Breast epithelium (tissue), 4 donors: Measurements from ENCODE around the gene FAM131A. TPM values are rescaled to one million over a fixed set of nuclear protein-coding genes. Genes with fewer than 3 reads are reported as not detected.

Experiments used
- DNase-seq, 2 donors: peaks; one replicate each; pipeline ENCODE4 v3.0.0-alpha.2; 2019; ENCODE audit warnings: low spot score in 2 of 2
- H3K27ac ChIP-seq, 2 donors: fragments of 200-600 bp; sonication (generic) in 1 of 2; one replicate each; pipeline ENCODE4 v1.5.1; 2016 to 2019; ENCODE audit warnings: mild to moderate bottlenecking in 1 of 2
- H3K27me3 ChIP-seq, 2 donors: fragments of 200-600 bp; sonication (generic) in 1 of 2; one replicate each; pipeline versions ENCODE4 v1.5.1 to v1.6.0; 2017 to 2019; ENCODE audit warnings: control low read depth in 1 of 2, mild to moderate bottlenecking in 1 of 2
- H3K36me3 ChIP-seq: fragments of 200-600 bp; one replicate; pipeline ENCODE4 v1.5.1; 2019
- H3K4me1 ChIP-seq, 2 donors: fragments of 200-600 bp; sonication (generic); one replicate each; pipeline ENCODE4 v1.5.1; 2016 to 2019; ENCODE audit warnings: control low read depth in 1 of 2
- H3K4me3 ChIP-seq, 3 donors: fragments of 200-600 bp; sonication (generic); 1 replicate in 2 of 3; 2 replicates in 1 of 3; pipeline ENCODE4 v1.5.1; 2016 to 2019; ENCODE audit warnings: mild to moderate bottlenecking in 3 of 3, moderate library complexity in 2 of 3
- H3K9me3 ChIP-seq, 2 donors: fragments of 200-600 bp; sonication (generic) in 1 of 2; one replicate each; pipeline ENCODE4 v1.5.1; 2016 to 2019; ENCODE audit warnings: control low read depth in 1 of 2
- POLR2A ChIP-seq: fragments of 450-650 bp; IDR thresholded peaks from one replicate; pipeline ENCODE4 v1.6.1; 2016; ENCODE audit warnings: antibody characterized with exemption, mild to moderate bottlenecking, moderate library complexity
- POLR2AphosphoS5 ChIP-seq, 3 donors: sonication (generic); formaldehyde crosslinking; IDR thresholded peaks; one replicate each; pipeline ENCODE4 v1.6.1; 2017; ENCODE audit warnings: antibody characterized with exemption in 3 of 3
- intact Hi-C: fragments of 100-400 bp; cut with DNase I; formaldehyde crosslinking; loops from one replicate; pipeline ENCODE4 v1.15.1; 2023; ENCODE audit warnings: low total_unique reads
- total RNA-seq, 3 donors: library from RNA; depleted of rRNA; stranded (reverse); fragments of >200 nt; gene quantifications; one replicate each; pipeline ENCODE4 v1.1.0, GENCODE V29; 2016
- TF ChIP-seq, protein P1 (sequence below), 3 donors: fragments of 450-650 bp; IDR thresholded peaks; one replicate each; pipeline ENCODE4 v1.5.1; 2016 to 2017; ENCODE audit warnings: antibody characterized with exemption in 3 of 3, mild to moderate bottlenecking in 3 of 3, moderate library complexity in 3 of 3

FAM131A gene
- total RNA-seq, 3 donors from 2014 or later: 18.7 to 32.4 (median 26.5) TPM

DNA sequence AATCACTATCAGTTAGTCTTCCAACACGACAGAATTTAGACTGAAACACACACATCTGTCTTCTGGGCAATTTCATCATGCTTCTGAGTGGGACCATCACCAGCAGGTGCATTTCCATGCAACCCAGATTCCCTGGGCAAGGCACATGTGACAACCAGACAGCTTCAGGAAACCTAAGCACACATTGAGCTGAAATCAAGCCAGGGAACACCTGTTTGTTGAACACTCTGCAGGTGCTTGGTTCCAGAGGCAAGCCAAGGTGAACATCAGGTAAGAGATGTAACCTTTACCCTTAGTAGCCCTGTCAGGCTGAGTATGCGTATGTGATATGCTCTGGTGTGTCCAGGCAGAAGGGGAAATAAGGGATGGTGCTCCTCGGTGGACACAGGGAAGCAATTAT lies 41.6 kb upstream of the FAM131A start:
- intact Hi-C loops: no loop called here
- Histone ChIP-seq H3K9me3 (no peaks in the 10 kb centered on the region), H3K36me3 (no peaks in the 10 kb centered on the region), H3K4me1 (peaks cover 0 to 8% of the 10 kb centered on the region in 2 donors), H3K4me3 (no peak overlapping the region), H3K27me3 (no peaks in the 10 kb centered on the region), H3K27ac (no peak overlapping the region)
- no peak for DNase-seq
- TF ChIP-seq, protein P1, sequence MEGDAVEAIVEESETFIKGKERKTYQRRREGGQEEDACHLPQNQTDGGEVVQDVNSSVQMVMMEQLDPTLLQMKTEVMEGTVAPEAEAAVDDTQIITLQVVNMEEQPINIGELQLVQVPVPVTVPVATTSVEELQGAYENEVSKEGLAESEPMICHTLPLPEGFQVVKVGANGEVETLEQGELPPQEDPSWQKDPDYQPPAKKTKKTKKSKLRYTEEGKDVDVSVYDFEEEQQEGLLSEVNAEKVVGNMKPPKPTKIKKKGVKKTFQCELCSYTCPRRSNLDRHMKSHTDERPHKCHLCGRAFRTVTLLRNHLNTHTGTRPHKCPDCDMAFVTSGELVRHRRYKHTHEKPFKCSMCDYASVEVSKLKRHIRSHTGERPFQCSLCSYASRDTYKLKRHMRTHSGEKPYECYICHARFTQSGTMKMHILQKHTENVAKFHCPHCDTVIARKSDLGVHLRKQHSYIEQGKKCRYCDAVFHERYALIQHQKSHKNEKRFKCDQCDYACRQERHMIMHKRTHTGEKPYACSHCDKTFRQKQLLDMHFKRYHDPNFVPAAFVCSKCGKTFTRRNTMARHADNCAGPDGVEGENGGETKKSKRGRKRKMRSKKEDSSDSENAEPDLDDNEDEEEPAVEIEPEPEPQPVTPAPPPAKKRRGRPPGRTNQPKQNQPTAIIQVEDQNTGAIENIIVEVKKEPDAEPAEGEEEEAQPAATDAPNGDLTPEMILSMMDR (IDR thresholded peaks at IDR 0.05): no peak
- TF ChIP-seq POLR2A: no peak
- TF ChIP-seq POLR2AphosphoS5 (IDR thresholded peaks at IDR 0.05): no peak

DNA sequence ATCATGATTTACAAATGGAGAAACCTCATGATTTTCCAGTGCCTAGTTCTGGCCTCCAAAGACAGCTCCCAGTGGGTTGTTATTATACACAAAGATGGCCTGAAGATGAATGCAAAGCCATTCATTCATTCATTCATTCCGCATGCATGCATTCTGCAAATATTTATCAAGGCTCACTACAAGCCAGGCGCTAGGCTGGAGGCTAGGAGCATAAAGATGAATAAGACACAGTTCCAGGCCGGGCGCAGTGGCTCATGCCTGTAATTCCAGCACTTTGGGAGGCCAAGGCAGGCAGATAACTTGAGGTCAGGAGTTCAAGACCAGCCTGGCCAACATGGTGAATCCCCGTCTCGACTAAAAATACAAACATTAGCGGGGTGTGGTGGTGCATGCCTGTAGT lies 40.8 kb upstream of the FAM131A start:
- no peaks in the 10 kb centered on the region for H3K36me3 ChIP-seq
- no peaks in the 10 kb centered on the region for H3K9me3 ChIP-seq
- no peaks in the 10 kb centered on the region for H3K27me3 ChIP-seq
- TF ChIP-seq POLR2AphosphoS5 (IDR thresholded peaks at IDR 0.05): no peak
- TF ChIP-seq, protein P1 (IDR thresholded peaks at IDR 0.05): no peak
- no peak for TF ChIP-seq POLR2A
- no peak for DNase-seq
- no peak overlapping the region for H3K4me3 ChIP-seq
- intact Hi-C loops: no loop called here
- peaks cover 0 to 8% of the 10 kb centered on the region in 2 donors for H3K4me1 ChIP-seq
- H3K27ac ChIP-seq: no peak overlapping the region

DNA sequence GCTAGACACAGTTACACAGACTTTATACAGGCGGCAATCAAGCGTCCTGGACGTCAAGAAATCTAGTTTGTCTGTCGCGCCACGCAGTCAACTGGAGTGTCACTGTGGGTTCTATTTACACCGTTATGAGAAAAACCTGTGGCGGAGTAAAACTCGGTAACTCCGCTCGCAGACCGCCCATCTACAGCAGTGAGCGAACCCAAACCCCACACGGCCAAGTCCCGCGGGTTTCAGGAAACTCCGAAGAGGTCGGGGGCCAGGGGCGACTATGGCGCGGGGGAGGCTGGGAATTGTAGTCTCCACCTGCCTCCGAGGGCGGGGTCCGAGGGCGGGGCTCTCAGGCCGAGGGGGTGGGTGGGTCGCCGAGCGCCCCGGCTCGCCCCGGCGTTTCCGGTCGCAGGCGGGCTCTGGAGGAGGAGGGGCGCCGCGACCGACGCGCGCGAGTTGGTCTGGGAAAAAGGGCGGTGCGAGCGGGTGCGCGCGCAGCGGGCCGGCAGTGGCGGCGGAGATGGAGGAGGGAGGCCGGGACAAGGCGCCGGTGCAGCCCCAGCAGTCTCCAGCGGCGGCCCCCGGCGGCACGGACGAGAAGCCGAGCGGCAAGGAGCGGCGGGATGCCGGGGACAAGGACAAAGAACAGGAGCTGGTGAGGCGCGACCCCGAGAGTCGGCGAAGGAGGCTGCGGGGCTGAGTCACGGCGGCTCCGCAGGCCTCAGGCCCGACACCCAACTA lies 38.5 kb upstream of the FAM131A start, which contains the start of gene PSMD2:
Gene PSMD2 (plus strand): TSS at position 483 of the 729 bp plus-strand sequence. CDS start 26 bp downstream, at position 509.
- DNase-seq: peak; percentile 96 to 99
- intact Hi-C loops: no loop called here
- peak within 1 kb of the TSS; percentile 85 to 92 for H3K27ac ChIP-seq
- H3K4me1 ChIP-seq: peaks cover 0 to 8% of the 10 kb centered on the region in 2 donors
- H3K27me3 ChIP-seq: no peaks in the 10 kb centered on the region
- H3K4me3 ChIP-seq: peak within 1 kb of the TSS; percentile 81 to 93 (median 88)
- TF ChIP-seq POLR2AphosphoS5 (IDR thresholded peaks at IDR 0.05) (peak; percentile 60 to 69 (median 61)), POLR2A (peak; percentile 33)
- TF ChIP-seq, protein P1 (IDR thresholded peaks at IDR 0.05): no peak
- no peaks in the 10 kb centered on the region for H3K36me3 ChIP-seq
- H3K9me3 ChIP-seq: no peaks in the 10 kb centered on the region

DNA sequence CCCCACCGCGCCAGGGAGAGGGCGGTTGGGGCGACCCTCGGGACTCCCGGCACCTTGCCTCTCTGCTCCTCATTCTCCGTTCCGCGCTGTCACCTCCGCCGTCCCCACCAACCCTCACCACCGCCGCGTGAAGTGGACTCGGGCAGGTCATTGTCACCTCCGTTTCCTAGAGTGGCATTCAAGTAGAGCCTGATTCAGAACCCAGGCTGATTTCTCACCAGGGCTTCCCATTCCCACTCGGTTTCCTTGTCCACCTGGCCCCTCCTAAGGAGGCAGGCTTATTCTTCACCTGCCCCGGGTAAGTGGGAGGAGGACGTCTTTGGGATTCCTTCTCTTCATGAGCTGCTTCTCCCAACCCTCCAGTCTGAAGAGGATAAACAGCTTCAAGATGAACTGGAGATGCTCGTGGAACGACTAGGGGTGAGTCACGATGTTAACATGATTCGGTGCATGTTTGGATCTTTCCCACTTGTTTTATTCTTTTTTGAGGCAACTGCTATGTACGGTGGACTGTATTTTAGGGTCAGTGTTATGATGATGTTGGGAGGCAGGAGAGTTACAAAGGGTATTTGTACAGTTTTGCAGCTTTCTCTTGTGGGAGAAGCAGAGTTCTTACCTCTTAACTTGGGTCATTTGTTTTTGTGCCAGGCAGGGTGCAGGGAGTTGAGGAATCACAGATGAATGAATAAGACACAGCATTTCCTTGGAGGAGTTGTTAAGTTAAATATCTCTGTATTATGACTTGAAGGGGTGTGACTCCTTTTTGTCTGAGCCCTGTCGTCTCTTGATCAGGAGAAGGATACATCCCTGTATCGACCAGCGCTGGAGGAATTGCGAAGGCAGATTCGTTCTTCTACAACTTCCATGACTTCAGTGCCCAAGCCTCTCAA lies 37.7 kb upstream of the FAM131A start:
- Histone ChIP-seq H3K4me3 (peak overlapping the region; percentile 81 to 93 (median 88)), H3K36me3 (no peaks in the 10 kb centered on the region), H3K9me3 (no peaks in the 10 kb centered on the region), H3K27me3 (no peaks in the 10 kb centered on the region), H3K27ac (peak overlapping the region; percentile 68 to 85), H3K4me1 (peaks cover 0 to 8% of the 10 kb centered on the region in 2 donors)
- no peak for DNase-seq
- TF ChIP-seq, protein P1 (IDR thresholded peaks at IDR 0.05): no peak
- no peak for TF ChIP-seq POLR2AphosphoS5 (IDR thresholded peaks at IDR 0.05)
- no peak for TF ChIP-seq POLR2A
- intact Hi-C loops: no loop called here

DNA sequence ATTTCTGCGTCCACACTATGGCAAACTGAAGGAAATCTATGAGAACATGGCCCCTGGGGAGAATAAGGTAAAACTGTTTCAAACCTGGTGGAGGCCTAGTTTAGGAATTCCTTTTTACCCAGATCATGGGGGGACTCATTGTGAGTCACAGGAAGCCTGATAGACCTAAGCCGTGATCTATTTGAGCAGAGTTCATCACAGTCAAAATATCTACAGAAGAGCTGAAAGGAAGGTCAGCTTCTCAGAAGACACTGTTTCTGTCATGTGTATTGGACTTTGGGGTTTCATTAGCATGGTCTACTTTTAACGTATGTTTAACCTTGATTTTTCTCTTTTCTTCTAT lies 37.1 kb upstream of the FAM131A start:
- Histone ChIP-seq H3K4me3 (no peak overlapping the region), H3K36me3 (no peaks in the 10 kb centered on the region)
- intact Hi-C loops: no loop called here

More for the DNA sequence above, 37.1 kb upstream of the FAM131A start:
- H3K9me3 ChIP-seq: no peaks in the 10 kb centered on the region
- no peak overlapping the region for H3K27ac ChIP-seq
- TF ChIP-seq, protein P1 (IDR thresholded peaks at IDR 0.05): no peak
- TF ChIP-seq POLR2AphosphoS5 (IDR thresholded peaks at IDR 0.05): no peak
- no peak for TF ChIP-seq POLR2A
- no peak for DNase-seq
- peaks cover 0 to 8% of the 10 kb centered on the region in 2 donors for H3K4me1 ChIP-seq
- no peaks in the 10 kb centered on the region for H3K27me3 ChIP-seq
